BLaER1 treated with 17β-estradiol and CSF1 and Interleukin-3, amounts not matched to agents 10 nM and 100 nM (cell line): Measurements from ENCODE around the gene CMSS1.

Experiments used
- H3K27ac ChIP-seq, 11 experiments: shearing (Covaris generic); formaldehyde crosslinking; 2 replicates each; pipeline ENCODE4 v1.8.1; 2022
- H3K27me3 ChIP-seq, 11 experiments: shearing (Covaris generic); formaldehyde crosslinking; 2 replicates each; pipeline ENCODE4 v1.8.1; 2022
- H3K36me3 ChIP-seq, 11 experiments: shearing (Covaris generic); formaldehyde crosslinking; 2 replicates each; pipeline ENCODE4 v1.8.1; 2022
- H3K4me1 ChIP-seq, 10 experiments: shearing (Covaris generic); formaldehyde crosslinking; 2 replicates each; pipeline ENCODE4 v1.8.1; 2022
- H3K4me2 ChIP-seq, 11 experiments: shearing (Covaris generic); formaldehyde crosslinking; 2 replicates each; pipeline ENCODE4 v1.8.1; 2022
- H3K4me3 ChIP-seq, 10 experiments: shearing (Covaris generic); formaldehyde crosslinking; 2 replicates each; pipeline ENCODE4 v1.8.1; 2022
- H3K9ac ChIP-seq, 11 experiments: shearing (Covaris generic); formaldehyde crosslinking; 2 replicates each; pipeline ENCODE4 v1.8.1; 2022
- H3K9me3 ChIP-seq, 11 experiments: shearing (Covaris generic); formaldehyde crosslinking; replicated peaks in 1 of 11; 2 replicates each; pipeline ENCODE4 v1.8.1; 2022
- H4K20me1 ChIP-seq, 11 experiments: shearing (Covaris generic); formaldehyde crosslinking; 2 replicates each; pipeline ENCODE4 v1.8.1; 2022
- Cebpa-rat ChIP-seq, 11 experiments: shearing (Covaris generic); IDR thresholded peaks; 2 replicates each; pipeline ENCODE4 v1.8.1; 2022

Gene CMSS1

DNA sequence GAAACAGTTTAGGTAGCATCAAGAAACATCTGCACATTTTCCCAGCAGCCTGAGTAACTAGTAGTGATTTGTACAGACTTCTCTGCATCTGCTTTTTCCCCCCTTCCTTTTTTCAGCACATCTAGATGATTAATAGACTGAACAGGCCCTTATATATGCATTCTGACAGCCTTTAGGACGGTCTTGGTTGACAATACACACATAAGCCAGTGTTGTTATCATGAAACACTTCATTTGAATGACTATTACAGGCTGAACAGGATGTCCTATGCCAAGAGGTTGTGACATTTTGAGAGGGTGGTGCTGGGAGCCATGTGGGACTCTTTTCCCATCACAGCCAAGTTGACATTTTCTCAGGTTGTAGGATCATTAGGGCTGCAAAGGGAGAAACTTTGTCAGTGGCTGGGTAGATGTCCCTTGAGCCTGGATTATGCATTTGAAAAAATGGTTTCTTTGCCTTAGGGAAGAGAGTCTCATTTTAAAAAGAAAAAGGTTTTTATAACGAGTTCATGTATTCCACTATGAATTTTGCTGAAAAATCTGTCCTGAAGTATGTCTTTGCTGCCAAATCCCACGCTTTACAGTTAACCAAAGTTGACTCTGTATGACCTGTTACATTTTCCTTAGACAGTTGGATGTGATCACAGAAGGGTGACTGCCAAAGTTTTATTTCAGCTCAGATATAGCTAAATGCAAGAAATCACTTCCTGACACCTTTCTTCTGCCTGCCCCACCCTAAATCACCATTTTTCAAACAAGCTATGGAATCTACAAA, 223.0 kb downstream of the CMSS1 start:
- TF ChIP-seq Cebpa-rat (IDR thresholded peaks at IDR 0.05): no peak
- no peaks in the 10 kb centered on the region for H3K36me3 ChIP-seq
- no peak overlapping the region for H3K4me2 ChIP-seq
- H3K9ac ChIP-seq: no peak overlapping the region
- no peak overlapping the region for H3K27ac ChIP-seq
- no peaks in the 10 kb centered on the region for H3K27me3 ChIP-seq
- H3K4me3 ChIP-seq: no peak overlapping the region
- no peaks in the 10 kb centered on the region for H3K9me3 ChIP-seq
- H3K4me1 ChIP-seq: peaks cover 19 to 30% (median 25%) of the 10 kb centered on the region in 10 experiments
- peaks cover 0 to 1% (median 0%) of the 10 kb centered on the region in 11 experiments; a peak in 1 of 22 replicates for H4K20me1 ChIP-seq

GRCh38 chr3:100041328-100041749, 223.7 kb downstream of the CMSS1 start:
- H3K4me2 ChIP-seq: no peak overlapping the region
- peaks cover 24 to 37% (median 31%) of the 10 kb centered on the region in 10 experiments for H3K4me1 ChIP-seq
- H3K27me3 ChIP-seq: no peaks in the 10 kb centered on the region
- H3K4me3 ChIP-seq: no peak overlapping the region
- peaks cover 0 to 7% (median 0%) of the 10 kb centered on the region in 11 experiments; a peak in 1 of 22 replicates for H4K20me1 ChIP-seq
- H3K27ac ChIP-seq: no peak overlapping the region
- no peaks in the 10 kb centered on the region for H3K36me3 ChIP-seq
- H3K9me3 ChIP-seq: no peaks in the 10 kb centered on the region
- TF ChIP-seq Cebpa-rat (IDR thresholded peaks at IDR 0.05): no peak
- H3K9ac ChIP-seq: no peak overlapping the region

- Histone ChIP-seq H3K9me3 (no peaks in the 10 kb centered on the region), H3K27ac (no peak overlapping the region), H3K4me2 (peak overlapping the region in 1 of 11 experiments; percentile 37; a peak in 3 of 22 replicates), H3K36me3 (no peaks in the 10 kb centered on the region), H3K4me3 (no peak overlapping the region), H3K9ac (no peak overlapping the region), H3K27me3 (no peaks in the 10 kb centered on the region), H3K4me1 (peaks cover 34 to 48% (median 41%) of the 10 kb centered on the region in 10 experiments), H4K20me1 (peaks cover 0 to 7% (median 0%) of the 10 kb centered on the region in 11 experiments; a peak in 3 of 22 replicates)
- no peak for TF ChIP-seq Cebpa-rat (IDR thresholded peaks at IDR 0.05)
These were observed 224.7 kb downstream of the CMSS1 start for GRCh38 chr3:100042166-100042981.

- Histone ChIP-seq H3K36me3 (no peaks in the 10 kb centered on the region), H3K4me3 (no peak overlapping the region), H3K9ac (no peak overlapping the region), H3K27me3 (no peaks in the 10 kb centered on the region), H3K4me1 (peaks cover 43 to 57% (median 50%) of the 10 kb centered on the region in 10 experiments), H4K20me1 (peaks cover 0 to 7% (median 0%) of the 10 kb centered on the region in 11 experiments; a peak in 3 of 22 replicates), H3K9me3 (no peaks in the 10 kb centered on the region), H3K27ac (no peak overlapping the region), H3K4me2 (peak overlapping the region in 1 of 11 experiments; percentile 37; a peak in 3 of 22 replicates)
- TF ChIP-seq Cebpa-rat (IDR thresholded peaks at IDR 0.05): no peak
These were observed 225.6 kb downstream of the CMSS1 start for GRCh38 chr3:100043271-100043670.

- TF ChIP-seq Cebpa-rat (IDR thresholded peaks at IDR 0.05): no peak
- H3K36me3 ChIP-seq: no peaks in the 10 kb centered on the region
- peak overlapping the region in 2 of 11 experiments; percentile 25 to 30; a peak in 2 of 22 replicates for H3K27ac ChIP-seq
- H3K9me3 ChIP-seq: no peaks in the 10 kb centered on the region
- no peak overlapping the region for H3K4me3 ChIP-seq
- no peak overlapping the region for H3K9ac ChIP-seq
- peak overlapping the region; percentile 25 to 93 (median 50) for H3K4me2 ChIP-seq
- H3K27me3 ChIP-seq: no peaks in the 10 kb centered on the region
- peaks cover 47 to 62% (median 54%) of the 10 kb centered on the region in 10 experiments for H3K4me1 ChIP-seq
- H4K20me1 ChIP-seq: peaks cover 0 to 7% (median 0%) of the 10 kb centered on the region in 11 experiments; a peak in 3 of 22 replicates
These were observed 226.7 kb downstream of the CMSS1 start for GRCh38 chr3:100044369-100044768.

- Histone ChIP-seq H4K20me1 (peaks cover 0 to 7% (median 0%) of the 10 kb centered on the region in 11 experiments; a peak in 3 of 22 replicates), H3K4me1 (peaks cover 47 to 62% (median 54%) of the 10 kb centered on the region in 10 experiments), H3K4me2 (peak overlapping the region; percentile 39 to 93 (median 50)), H3K27ac (no peak overlapping the region), H3K36me3 (no peaks in the 10 kb centered on the region), H3K9ac (no peak overlapping the region), H3K4me3 (no peak overlapping the region), H3K9me3 (no peaks in the 10 kb centered on the region), H3K27me3 (no peaks in the 10 kb centered on the region)
- TF ChIP-seq Cebpa-rat (IDR thresholded peaks at IDR 0.05): no peak
These were observed 228.0 kb downstream of the CMSS1 start for GRCh38 chr3:100045696-100046095.

- TF ChIP-seq Cebpa-rat (IDR thresholded peaks at IDR 0.05): no peak
- no peaks in the 10 kb centered on the region for H3K9me3 ChIP-seq
- no peaks in the 10 kb centered on the region for H3K27me3 ChIP-seq
- H3K4me3 ChIP-seq: no peak overlapping the region
- peaks cover 47 to 62% (median 54%) of the 10 kb centered on the region in 10 experiments for H3K4me1 ChIP-seq
- peak overlapping the region; percentile 69 to 93 (median 76); a peak in 20 of 22 replicates for H3K4me2 ChIP-seq
- peak overlapping the region in 4 of 11 experiments; percentile 27 to 59 (median 45); a peak in 4 of 22 replicates for H3K27ac ChIP-seq
- H3K9ac ChIP-seq: peak overlapping the region in 2 of 11 experiments; percentile 54 to 65; a peak in 1 of 22 replicates
- no peaks in the 10 kb centered on the region for H3K36me3 ChIP-seq
- H4K20me1 ChIP-seq: peaks cover 0 to 7% (median 0%) of the 10 kb centered on the region in 11 experiments; a peak in 3 of 22 replicates
These were observed 229.3 kb downstream of the CMSS1 start for GRCh38 chr3:100046986-100047385.

- Histone ChIP-seq H3K27me3 (no peaks in the 10 kb centered on the region), H3K27ac (peak overlapping the region in 10 of 11 experiments; percentile 9 to 59 (median 44); a peak in 17 of 22 replicates), H4K20me1 (peaks cover 0 to 7% (median 0%) of the 10 kb centered on the region in 11 experiments; a peak in 3 of 22 replicates), H3K4me1 (peaks cover 47 to 62% (median 54%) of the 10 kb centered on the region in 10 experiments), H3K9me3 (no peaks in the 10 kb centered on the region), H3K4me2 (peak overlapping the region; percentile 69 to 93 (median 76)), H3K4me3 (peak overlapping the region in 4 of 10 experiments; percentile 30 to 50 (median 41); a peak in 9 of 20 replicates), H3K9ac (peak overlapping the region in 8 of 11 experiments; percentile 14 to 65 (median 36); a peak in 15 of 22 replicates), H3K36me3 (no peaks in the 10 kb centered on the region)
- no peak for TF ChIP-seq Cebpa-rat (IDR thresholded peaks at IDR 0.05)
These were observed 229.9 kb downstream of the CMSS1 start for GRCh38 chr3:100047455-100048141.
